Pancreas (tissue), 10 donors: ENCODE data around the gene ERC1. TPM values are rescaled to one million over a fixed set of nuclear protein-coding genes. Genes with fewer than 3 reads are reported as not detected.

Source experiments
- ATAC-seq, 4 donors: fragments of 200-7000 bp; cut with Tn5 transposase; one replicate each; pipeline versions ENCODE4 v1.8.0 to v1.9.1; 2020; ENCODE audit warnings: mild to moderate bottlenecking in 4 of 4, moderate library complexity in 4 of 4
- DNase-seq, 6 donors: peaks; one replicate each; pipeline ENCODE4 v3.0.0-alpha.2; 2020
- FAIRE-seq: peaks from 2 replicates; lab custom pipeline; 2012; peaks lifted over from hg19 to GRCh38; lab: Jason Lieb, UNC
- H3K27ac ChIP-seq, 4 donors: fragments of 200-600 bp; sonication (generic); 1 replicate in 3 of 4; 2 replicates in 1 of 4; pipeline versions ENCODE4 v1.5.0 to v1.8.0; 2020
- H3K27me3 ChIP-seq, 4 donors: fragments of 200-600 bp; one replicate each; pipeline ENCODE4 v1.8.0; 2021
- H3K36me3 ChIP-seq, 3 donors: fragments of 200-600 bp; sonication (generic) in 1 of 3; one replicate each; pipeline versions ENCODE4 v1.5.0 to v1.8.0; 2020 to 2021
- H3K4me1 ChIP-seq, 3 donors: fragments of 200-600 bp; one replicate each; pipeline ENCODE4 v1.8.0; 2021
- H3K4me3 ChIP-seq, 4 donors: fragments of 200-600 bp; sonication (generic) in 2 of 4; one replicate each; pipeline versions ENCODE4 v1.5.0 to v1.8.0; 2020 to 2021
- H3K9me3 ChIP-seq, 4 donors: fragments of 200-600 bp; one replicate each; pipeline ENCODE4 v1.8.0; 2021
- WGBS, 2 donors: extraction: QIAGEN DNeasy Blood & Tissue Kit; methylation state at CpG; one replicate each; pipeline ENCODE4 v1.1.7; 2013; 5-methylcytosine and 5-hydroxymethylcytosine counted together
- intact Hi-C, 3 donors: fragments of 100-400 bp; cut with DNase I; formaldehyde crosslinking; loops; one replicate each; pipeline versions ENCODE4 v1.11.1 to v1.14.2; 2022
- polyA plus RNA-seq, 2 donors: library from polyadenylated mRNA; stranded (reverse); fragments of 200-250 nt; gene quantifications; one replicate each; pipeline ENCODE4 v1.2.3, GENCODE V29; 2013
- total RNA-seq, 6 donors: library from RNA; stranded (reverse); fragmentation: NEBNext Ultra II Directional in 4 of 6; extraction: Animal tissue kit (Norgen Biotek cat#: 25700) in 4 of 6; gene quantifications; one replicate each; pipeline versions ENCODE4 v1.2.1 to v1.2.4, GENCODE V29; 2021 to 2023
- TF ChIP-seq, protein P1 (sequence below), 4 donors: fragments of 200-600 bp; sonication (generic) in 3 of 4; IDR thresholded peaks; one replicate each; pipeline versions ENCODE4 v1.5.0 to v1.8.0; 2021; ENCODE audit warnings: antibody characterized with exemption in 4 of 4
- donor health status: healthy with polysubstance abuse.
- donor health status: DM: no; HTN: no; CAD: no; lungs with moderate emphysema.
- donor health status: DM: no; HTN: no; CAD: no.
- donor health status: control.
- donor health status: control.
- donor health status: Bipolar disorder and iron deficiency.
- donor health status: DM: yes; HTN: yes; CAD: no.
- donor health status: DM: no; HTN: no; CAD: no.
- donor health status: DM: no; HTN: no; CAD: no.
- donor health status: DM: yes; HTN: yes; CAD: no.

The ERC1 gene
- total and polyA plus RNA-seq, 8 donors: 4.1 to 41.4 (median 20.5) TPM

DNA sequence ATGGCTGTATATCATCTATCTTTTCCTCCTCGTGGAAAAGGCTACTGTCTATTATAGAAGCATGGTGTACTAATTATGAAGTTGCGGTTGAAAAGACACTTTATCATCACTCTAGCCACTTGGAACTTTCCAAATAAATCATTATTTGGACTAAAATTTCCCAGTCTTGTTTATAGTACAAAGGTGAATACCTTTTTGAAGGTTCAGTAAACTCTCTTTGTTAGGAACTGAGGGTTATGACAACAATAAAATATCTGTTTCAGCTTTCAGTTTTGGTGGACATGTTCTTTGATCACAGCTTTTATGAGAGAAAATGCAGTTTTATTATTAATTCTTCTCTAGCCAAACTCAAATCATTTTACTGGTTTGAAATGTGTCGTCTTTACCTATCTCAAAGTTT lies 386.7 kb downstream of the ERC1 start:
- Histone ChIP-seq H3K27me3 (no peaks in the 10 kb centered on the region), H3K27ac (no peak overlapping the region), H3K4me1 (no peaks in the 10 kb centered on the region), H3K4me3 (no peak overlapping the region), H3K36me3 (no peaks in the 10 kb centered on the region), H3K9me3 (no peaks in the 10 kb centered on the region)
- no peak for FAIRE-seq
- no peak for DNase-seq
- 48 to 59% methylated on average over 3 of the region's 3 CpGs for WGBS, 2 donors
- ATAC-seq: no peak
- intact Hi-C loops: no loop called here
- TF ChIP-seq, protein P1, sequence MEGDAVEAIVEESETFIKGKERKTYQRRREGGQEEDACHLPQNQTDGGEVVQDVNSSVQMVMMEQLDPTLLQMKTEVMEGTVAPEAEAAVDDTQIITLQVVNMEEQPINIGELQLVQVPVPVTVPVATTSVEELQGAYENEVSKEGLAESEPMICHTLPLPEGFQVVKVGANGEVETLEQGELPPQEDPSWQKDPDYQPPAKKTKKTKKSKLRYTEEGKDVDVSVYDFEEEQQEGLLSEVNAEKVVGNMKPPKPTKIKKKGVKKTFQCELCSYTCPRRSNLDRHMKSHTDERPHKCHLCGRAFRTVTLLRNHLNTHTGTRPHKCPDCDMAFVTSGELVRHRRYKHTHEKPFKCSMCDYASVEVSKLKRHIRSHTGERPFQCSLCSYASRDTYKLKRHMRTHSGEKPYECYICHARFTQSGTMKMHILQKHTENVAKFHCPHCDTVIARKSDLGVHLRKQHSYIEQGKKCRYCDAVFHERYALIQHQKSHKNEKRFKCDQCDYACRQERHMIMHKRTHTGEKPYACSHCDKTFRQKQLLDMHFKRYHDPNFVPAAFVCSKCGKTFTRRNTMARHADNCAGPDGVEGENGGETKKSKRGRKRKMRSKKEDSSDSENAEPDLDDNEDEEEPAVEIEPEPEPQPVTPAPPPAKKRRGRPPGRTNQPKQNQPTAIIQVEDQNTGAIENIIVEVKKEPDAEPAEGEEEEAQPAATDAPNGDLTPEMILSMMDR (IDR thresholded peaks at IDR 0.05): no peak

DNA sequence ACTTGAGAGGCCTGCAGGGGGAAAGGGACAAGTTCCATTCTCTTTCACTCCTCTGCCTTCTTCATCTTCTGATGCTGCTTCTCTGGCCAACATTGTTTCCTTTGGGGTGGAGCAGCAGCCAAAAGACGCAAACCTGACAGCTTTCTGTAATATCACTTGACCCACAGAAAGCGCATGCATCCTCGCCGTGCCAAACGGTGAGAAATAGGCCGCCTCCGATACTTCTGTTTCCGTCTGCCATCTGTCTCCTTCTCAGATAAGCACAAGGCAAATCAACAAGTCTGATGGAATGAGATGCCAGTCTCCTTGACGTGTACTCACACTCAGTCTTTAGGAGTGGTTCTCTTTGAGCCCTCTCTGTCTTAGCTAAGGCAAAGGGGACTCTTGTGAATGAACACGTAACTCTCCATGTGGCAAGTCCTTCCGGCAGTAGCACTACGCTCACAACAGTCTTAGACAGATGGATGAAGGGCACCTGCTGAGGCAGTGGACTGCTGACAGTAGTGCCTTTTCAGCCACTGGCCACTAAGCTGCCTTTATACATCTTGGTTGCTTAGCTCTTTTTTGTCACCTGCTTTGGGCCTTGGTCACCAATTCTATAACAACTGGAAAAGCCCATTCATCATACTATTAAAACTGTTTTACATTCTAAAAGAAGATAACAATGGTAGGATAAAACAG lies 389.3 kb downstream of the ERC1 start:
- ATAC-seq (no peak), DNase-seq (no peak), FAIRE-seq (no peak)
- TF ChIP-seq, protein P1 (IDR thresholded peaks at IDR 0.05): no peak
- Histone ChIP-seq H3K27ac (no peak overlapping the region), H3K4me1 (no peaks in the 10 kb centered on the region), H3K27me3 (no peaks in the 10 kb centered on the region), H3K4me3 (no peak overlapping the region), H3K9me3 (no peaks in the 10 kb centered on the region), H3K36me3 (no peaks in the 10 kb centered on the region)
- WGBS, 2 donors: 89 to 90% methylated on average over 12 of the region's 12 CpGs
- intact Hi-C loops: no loop called here

DNA sequence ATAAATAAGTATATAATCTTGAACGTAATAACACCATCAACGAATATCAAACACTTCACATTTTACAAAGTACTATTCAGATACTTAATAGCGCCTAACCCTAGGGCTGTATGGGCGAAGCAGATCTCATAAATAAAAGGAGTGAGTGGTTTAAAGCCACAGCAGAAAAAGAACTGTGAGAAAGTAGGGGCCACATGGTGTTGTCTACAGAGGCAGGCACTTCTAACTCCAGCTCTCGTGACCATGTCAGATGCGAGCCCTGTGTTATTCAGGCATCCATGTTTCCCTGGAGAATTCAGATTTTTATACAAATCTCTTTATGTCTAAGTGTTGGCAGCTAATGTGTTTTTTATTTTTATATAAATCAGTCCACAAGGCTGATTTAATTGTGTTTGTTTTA lies 391.1 kb downstream of the ERC1 start:
- ATAC-seq (no peak), DNase-seq (no peak), FAIRE-seq (no peak)
- H3K36me3 ChIP-seq: no peaks in the 10 kb centered on the region
- H3K9me3 ChIP-seq: no peaks in the 10 kb centered on the region
- H3K27ac ChIP-seq: no peak overlapping the region
- 81 to 98% methylated on average over 6 of the region's 6 CpGs for WGBS, 2 donors
- intact Hi-C loops: no loop called here
- TF ChIP-seq, protein P1 (IDR thresholded peaks at IDR 0.05): no peak
- no peak overlapping the region for H3K4me3 ChIP-seq
- H3K27me3 ChIP-seq: no peaks in the 10 kb centered on the region
- no peaks in the 10 kb centered on the region for H3K4me1 ChIP-seq

DNA sequence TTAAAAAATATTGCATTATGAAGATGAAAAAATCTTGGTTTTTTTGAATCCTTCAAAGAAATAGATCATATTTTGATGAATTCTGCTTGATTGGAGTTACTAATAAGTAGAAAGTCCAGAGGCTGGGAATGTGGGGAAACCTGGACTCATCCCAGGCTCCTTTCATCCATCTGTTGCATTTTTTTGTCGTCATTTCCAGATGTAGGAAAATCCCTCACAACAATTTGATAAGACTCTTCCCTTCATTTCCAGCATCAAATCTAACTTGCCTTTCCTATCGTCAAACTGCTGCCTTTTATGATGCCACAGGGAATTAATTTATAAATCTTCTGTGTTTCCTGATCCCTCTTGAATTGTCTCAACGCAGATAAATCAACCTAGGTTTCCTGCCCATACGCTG lies 391.8 kb downstream of the ERC1 start:
- intact Hi-C loops: no loop called here
- TF ChIP-seq, protein P1 (IDR thresholded peaks at IDR 0.05): no peak
- Histone ChIP-seq H3K4me1 (no peaks in the 10 kb centered on the region), H3K27ac (no peak overlapping the region), H3K4me3 (no peak overlapping the region), H3K27me3 (no peaks in the 10 kb centered on the region), H3K36me3 (no peaks in the 10 kb centered on the region), H3K9me3 (no peaks in the 10 kb centered on the region)
- DNase-seq (no peak), ATAC-seq (no peak), FAIRE-seq (no peak)
- WGBS, 2 donors: 57 to 71% methylated on average over 4 of the region's 4 CpGs

DNA sequence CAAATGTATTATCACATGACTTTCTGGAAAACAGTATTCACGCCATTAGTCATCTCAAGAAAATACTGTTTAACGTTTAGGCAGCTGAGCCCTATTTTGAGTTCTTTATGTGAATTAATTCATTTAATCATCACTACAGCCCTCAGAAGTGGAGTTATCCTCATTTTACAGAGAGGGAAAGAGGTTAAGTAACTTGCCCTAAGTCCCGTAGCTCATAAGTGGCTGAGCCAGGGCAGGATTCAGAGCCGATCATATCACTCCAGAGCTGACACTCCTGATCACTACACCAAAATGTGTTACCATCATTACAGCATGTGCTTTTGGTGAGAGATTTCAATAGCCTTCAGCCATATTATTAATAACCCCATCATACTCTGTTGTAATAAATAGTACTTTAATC lies 392.7 kb downstream of the ERC1 start:
- Histone ChIP-seq H3K36me3 (no peaks in the 10 kb centered on the region), H3K4me1 (no peaks in the 10 kb centered on the region), H3K27ac (no peak overlapping the region), H3K9me3 (no peaks in the 10 kb centered on the region), H3K27me3 (no peaks in the 10 kb centered on the region), H3K4me3 (no peak overlapping the region)
- FAIRE-seq (no peak), ATAC-seq (no peak), DNase-seq (no peak)
- intact Hi-C loops: no loop called here
- TF ChIP-seq, protein P1 (IDR thresholded peaks at IDR 0.05): no peak
- WGBS, 2 donors: 94 to 96% methylated on average over 4 of the region's 4 CpGs
